Dedifferentiated amniotic fluid mesenchymal stem cell (primary cell): Measurements from ENCODE around the gene SLC12A6.
"Not testable (repeated sequence)": the region's sequence is repeated elsewhere in the genome, so short reads cannot be mapped to it uniquely, and the experiment has no call there.

Experiments used
- DNase-seq: peaks from one replicate; pipeline ENCODE4 v3.0.0-alpha.2; 2016; ENCODE audit errors: extremely low spot score

SLC12A6 gene

GRCh38 chr15:34357653-34358052 lies 20.1 kb upstream of the SLC12A6 start:
- DNase-seq = no peak

GRCh38 chr15:34355241-34355640 lies 17.7 kb upstream of the SLC12A6 start:
- DNase-seq = no peak

GRCh38 chr15:34354286-34354685 lies 16.7 kb upstream of the SLC12A6 start:
- no peak for DNase-seq

GRCh38 chr15:34353627-34354026 lies 16.0 kb upstream of the SLC12A6 start:
- DNase-seq = no peak

- not testable (repeated sequence) for DNase-seq
Measured at GRCh38 chr15:34352996-34353395, 15.4 kb upstream of the SLC12A6 start.

- no peak for DNase-seq
Measured at GRCh38 chr15:34349769-34350168, 12.2 kb upstream of the SLC12A6 start.

- no peak for DNase-seq
Measured at GRCh38 chr15:34348735-34349300, 11.2 kb upstream of the SLC12A6 start.

- no peak for DNase-seq
Measured at GRCh38 chr15:34347951-34348638, 10.5 kb upstream of the SLC12A6 start.

GRCh38 chr15:34342737-34343575 lies 5.4 kb upstream of the SLC12A6 start, which contains the start of the genes NOP10 and NUTM1:
Gene NOP10 (minus strand): TSS chr15:34343136. CDS start chr15:34343073, 63 bp downstream.
Gene NUTM1 (plus strand): TSS chr15:34343315. CDS start chr15:34343697, 382 bp downstream.
- DNase-seq = peak; percentile 92

- DNase-seq = not testable (repeated sequence)
Measured at GRCh38 chr15:34342213-34342736, 4.7 kb upstream of the SLC12A6 start.

- DNase-seq = no peak
Measured at GRCh38 chr15:34341381-34342212, 4.0 kb upstream of the SLC12A6 start.

GRCh38 chr15:34339946-34340345 lies 2.4 kb upstream of the SLC12A6 start:
- no peak for DNase-seq

- no peak for DNase-seq
Measured at GRCh38 chr15:34338347-34338746, 766 bp upstream of the SLC12A6 start.

GRCh38 chr15:34336991-34337556 lies 507 bp downstream of the SLC12A6 start:
- no peak for DNase-seq

- DNase-seq = no peak
Measured at GRCh38 chr15:34336231-34336990, 1.2 kb downstream of the SLC12A6 start.

GRCh38 chr15:34335176-34336032 lies 2.2 kb downstream of the SLC12A6 start:
- DNase-seq = no peak

GRCh38 chr15:34334672-34335071 lies 2.9 kb downstream of the SLC12A6 start:
- no peak for DNase-seq

GRCh38 chr15:34332553-34333120 lies 4.9 kb downstream of the SLC12A6 start:
- no peak for DNase-seq

- no peak for DNase-seq
Measured at GRCh38 chr15:34331809-34332208, 5.8 kb downstream of the SLC12A6 start.
